Central memory CD8-positive, alpha-beta T cell (primary cell): ENCODE measurements around the gene EBNA1BP2.
"Not testable (repeated sequence)": the region's sequence is repeated elsewhere in the genome, so short reads cannot be mapped to it uniquely, and the experiment has no call there.

Experiments
- ATAC-seq: fragments of 150-1000 bp; cut with Tn5 transposase; replicated peaks from 2 replicates; pipeline ENCODE4 v1.10.0; 2022; ENCODE audit warnings: mild to moderate bottlenecking, moderate FRiP score, moderate number of reproducible peaks; ENCODE audit not compliant: poor library complexity, severe bottlenecking; ENCODE audit errors: extremely low read depth
- DNase-seq, 2 donors: peaks; one replicate each; pipeline ENCODE4 v3.0.0; 2021; ENCODE audit warnings: low spot score in 2 of 2
- H3K27ac Mint-ChIP-seq: one replicate; pipeline ENCODE4 v1.8.0; 2022; ENCODE audit warnings: low read depth, mild to moderate bottlenecking, moderate library complexity, mixed read lengths
- H3K27me3 Mint-ChIP-seq: one replicate; pipeline ENCODE4 v1.8.0; 2022; ENCODE audit warnings: mixed read lengths
- H3K36me3 Mint-ChIP-seq: one replicate; pipeline ENCODE4 v1.8.0; 2022; ENCODE audit warnings: mild to moderate bottlenecking, moderate library complexity, mixed read lengths; ENCODE audit not compliant: insufficient read depth
- H3K4me1 Mint-ChIP-seq: one replicate; pipeline ENCODE4 v1.8.0; 2022; ENCODE audit warnings: mixed read lengths
- H3K4me3 Mint-ChIP-seq: one replicate; pipeline ENCODE4 v1.8.0; 2022; ENCODE audit warnings: mild to moderate bottlenecking, moderate library complexity, mixed read lengths
- H3K9me3 Mint-ChIP-seq: one replicate; pipeline ENCODE4 v1.8.0; 2022; ENCODE audit warnings: mixed read lengths

Gene EBNA1BP2

DNA sequence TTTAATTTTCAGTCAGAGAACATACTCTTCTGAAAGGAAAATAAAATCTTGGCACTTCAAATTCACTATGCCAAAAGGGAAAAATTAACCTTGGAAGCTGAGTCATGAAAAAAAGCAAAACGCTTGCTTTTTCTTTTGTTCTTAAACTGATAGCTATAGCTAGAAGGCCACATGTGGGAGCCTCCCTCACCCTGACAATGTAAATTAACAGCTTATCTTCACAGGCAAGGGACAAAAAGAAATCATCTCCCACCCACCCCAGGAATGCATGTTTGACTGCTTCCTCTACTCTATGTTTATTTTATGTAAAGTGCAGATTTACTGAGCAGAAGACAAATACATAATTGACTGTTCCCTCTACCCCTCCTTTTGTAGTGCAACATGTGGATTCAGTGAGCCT is 38.0 kb downstream of the EBNA1BP2 start:
- no peak overlapping the region for H3K27ac Mint-ChIP-seq
- no peaks in the 10 kb centered on the region for H3K4me1 Mint-ChIP-seq

DNA sequence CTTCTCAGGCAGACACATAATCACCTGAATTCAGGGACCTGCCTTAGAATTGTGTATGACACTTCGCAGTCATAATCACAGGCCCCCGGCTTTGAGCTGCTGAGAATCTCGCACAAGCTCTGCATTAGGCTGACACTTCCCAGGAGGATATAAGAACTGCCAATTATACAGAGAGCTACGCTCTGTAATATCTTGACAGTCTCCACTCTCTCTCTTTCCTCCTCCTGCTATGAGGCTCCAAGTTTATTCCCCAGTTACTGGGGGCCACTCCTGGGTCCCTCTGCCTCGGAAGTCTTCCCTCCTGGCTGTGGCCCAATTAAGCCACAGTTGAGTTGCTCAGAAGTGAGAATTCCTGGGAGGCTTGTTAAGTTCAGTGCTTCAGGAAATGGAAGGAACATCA is 42.7 kb downstream of the EBNA1BP2 start:
- Mint-ChIP-seq H3K4me1 (no peaks in the 10 kb centered on the region), H3K27me3 (peaks cover 52% of the 10 kb centered on the region), H3K4me3 (no peak overlapping the region), H3K36me3 (no peaks in the 10 kb centered on the region), H3K27ac (no peak overlapping the region), H3K9me3 (no peaks in the 10 kb centered on the region)
- ATAC-seq (no peak), DNase-seq (no peak)

More for the DNA sequence above, 38.0 kb downstream of the EBNA1BP2 start:
- H3K27me3 Mint-ChIP-seq = peaks cover 66% of the 10 kb centered on the region
- no peaks in the 10 kb centered on the region for H3K36me3 Mint-ChIP-seq
- H3K4me3 Mint-ChIP-seq = no peak overlapping the region
- ATAC-seq (no peak), DNase-seq (no peak)
- no peaks in the 10 kb centered on the region for H3K9me3 Mint-ChIP-seq

GRCh38 chr1:43128816-43129215 is 43.3 kb downstream of the EBNA1BP2 start:
- H3K27ac Mint-ChIP-seq = no peak overlapping the region
- no peak overlapping the region for H3K4me3 Mint-ChIP-seq
- DNase-seq (no peak), ATAC-seq (no peak)
- H3K4me1 Mint-ChIP-seq = no peaks in the 10 kb centered on the region
- H3K9me3 Mint-ChIP-seq = no peaks in the 10 kb centered on the region
- no peaks in the 10 kb centered on the region for H3K36me3 Mint-ChIP-seq
- H3K27me3 Mint-ChIP-seq = peaks cover 52% of the 10 kb centered on the region

DNA sequence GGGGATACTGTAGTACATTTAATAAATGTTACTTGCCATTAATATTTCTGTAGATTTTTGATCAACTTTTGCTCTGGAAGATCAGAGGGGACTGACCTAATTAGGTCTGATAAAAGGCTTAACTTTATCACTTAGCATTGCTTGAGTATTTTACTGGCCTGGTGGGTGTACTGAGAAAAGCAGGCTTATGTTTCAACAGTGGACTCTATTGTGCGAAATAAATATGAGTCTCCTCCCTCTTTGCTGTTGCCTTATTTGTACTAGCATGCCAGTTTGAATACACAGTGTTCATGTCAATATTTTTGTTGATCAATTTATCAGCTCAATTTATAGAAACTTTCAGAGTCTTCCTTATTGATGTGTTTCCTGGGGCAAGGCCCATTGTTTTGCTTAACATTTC is 49.1 kb downstream of the EBNA1BP2 start:
- Mint-ChIP-seq H3K9me3 (no peaks in the 10 kb centered on the region), H3K36me3 (no peaks in the 10 kb centered on the region), H3K4me3 (no peak overlapping the region), H3K4me1 (no peaks in the 10 kb centered on the region), H3K27ac (no peak overlapping the region), H3K27me3 (peaks cover 47% of the 10 kb centered on the region)
- ATAC-seq = no peak
- DNase-seq = no peak

DNA sequence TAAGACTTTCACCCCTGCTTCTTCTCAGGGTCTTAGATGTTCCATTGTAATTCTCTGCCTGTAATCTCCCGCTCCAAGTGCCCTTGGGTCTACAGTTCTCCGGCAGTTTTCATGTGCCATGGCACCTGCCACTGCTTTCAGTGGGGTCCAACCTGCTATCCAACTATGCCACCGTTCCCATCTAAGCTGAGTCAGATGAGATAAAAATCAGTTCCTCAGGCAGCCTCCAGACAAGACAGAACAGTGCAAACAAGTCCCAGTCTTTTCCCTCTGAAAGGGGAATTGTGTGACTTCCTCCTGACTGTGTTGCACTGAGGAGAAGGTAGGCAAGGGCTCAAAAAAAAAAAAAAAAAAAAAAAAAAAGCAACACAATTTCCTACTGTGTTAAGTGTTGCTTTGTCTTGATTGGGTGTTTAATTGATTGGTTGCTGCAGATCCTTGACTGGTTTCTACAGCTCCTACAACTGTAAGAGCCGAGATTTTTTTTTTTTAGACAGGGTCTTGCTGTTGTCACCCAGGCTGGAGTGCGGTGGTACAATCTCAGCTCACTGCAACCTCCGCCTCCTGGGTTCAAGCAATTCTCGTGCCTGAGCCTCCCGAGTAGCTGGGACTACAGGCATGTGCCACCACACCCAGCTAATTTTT is 50.7 kb downstream of the EBNA1BP2 start:
- Mint-ChIP-seq H3K27ac (no peak overlapping the region), H3K36me3 (no peaks in the 10 kb centered on the region), H3K4me1 (no peaks in the 10 kb centered on the region), H3K4me3 (no peak overlapping the region), H3K27me3 (peaks cover 30% of the 10 kb centered on the region), H3K9me3 (no peaks in the 10 kb centered on the region)
- no peak for ATAC-seq
- DNase-seq = no peak

- not testable (repeated sequence) for H3K4me3 Mint-ChIP-seq, H3K27ac Mint-ChIP-seq, DNase-seq, H3K36me3 Mint-ChIP-seq, ATAC-seq, H3K9me3 Mint-ChIP-seq, H3K4me1 Mint-ChIP-seq
- H3K27me3 Mint-ChIP-seq = peaks cover 30% of the 10 kb centered on the region
Observed at GRCh38 chr1:43119928-43120586, 52.0 kb downstream of the EBNA1BP2 start.
